WTC11 (cell line): ENCODE measurements around the gene CACNA1C. TPM values are rescaled to one million over a fixed set of nuclear protein-coding genes. Genes with fewer than 3 reads are reported as not detected.
A peak's percentile ranks its signal among the peaks of the same experiment; 100 is the strongest.

Experiments
- ATAC-seq: fragments of 200-7000 bp; cut with Tn5 transposase; 2 replicates; pipeline ENCODE4 v1.10.0; 2021; ENCODE audit warnings: mild to moderate bottlenecking, moderate library complexity
- CTCF ChIA-PET: fragments of 300-600 bp; sonication (Branson Sonifier 250); formaldehyde crosslinking; loops from one replicate; lab custom pipeline; 2021; ENCODE audit warnings: antibody characterized with exemption; lab: Charles Lee
- POLR2A ChIA-PET: fragments of 350-600 bp; sonication (Branson Sonifier 250); formaldehyde crosslinking; loops from one replicate; lab custom pipeline; 2021; ENCODE audit warnings: antibody characterized with exemption; lab: Charles Lee
- DNase-seq: peaks from one replicate; pipeline ENCODE4 v3.0.0; 2021; ENCODE audit warnings: low spot score
- H3K27ac Mint-ChIP-seq: 2 replicates; pipeline ENCODE4 v1.8.0; 2021; ENCODE audit warnings: mixed read lengths
- H3K27me3 Mint-ChIP-seq: 2 replicates; pipeline ENCODE4 v1.8.0; 2021; ENCODE audit warnings: low read depth, mild to moderate bottlenecking, moderate library complexity, mixed read lengths
- H3K36me3 Mint-ChIP-seq: 2 replicates; pipeline ENCODE4 v1.8.0; 2021; ENCODE audit warnings: mixed read lengths
- H3K4me1 Mint-ChIP-seq: 2 replicates; pipeline ENCODE4 v1.8.0; 2022; ENCODE audit warnings: mixed read lengths
- H3K4me3 Mint-ChIP-seq: 2 replicates; pipeline ENCODE4 v1.8.0; 2021; ENCODE audit warnings: mild to moderate bottlenecking, moderate library complexity, mixed read lengths
- H3K9me3 Mint-ChIP-seq: 2 replicates; pipeline ENCODE4 v1.8.0; 2021; ENCODE audit warnings: mixed read lengths
- ERG ChIP-seq: fragments of 250-450 bp; sonication (Bioruptor Pico); IDR thresholded peaks from 2 replicates; pipeline ENCODE4 v1.8.0; 2021; ENCODE audit warnings: mild to moderate bottlenecking
- ESRRA ChIP-seq: sonication (generic); formaldehyde crosslinking; IDR thresholded peaks from 2 replicates; pipeline ENCODE4 v1.8.1; 2022; ENCODE audit warnings: mild to moderate bottlenecking, missing genetic modification reagents, borderline replicate concordance
- FOXK1 ChIP-seq: sonication (generic); formaldehyde crosslinking; IDR thresholded peaks from 2 replicates; pipeline ENCODE4 v1.8.0; 2022; ENCODE audit warnings: mild to moderate bottlenecking, moderate library complexity, missing genetic modification reagents
- FOXP1 ChIP-seq: sonication (generic); formaldehyde crosslinking; IDR thresholded peaks from 2 replicates; pipeline ENCODE4 v1.8.0; 2022; ENCODE audit warnings: missing genetic modification reagents, mild to moderate bottlenecking, moderate library complexity, borderline replicate concordance
- GTF2I ChIP-seq: fragments of 250-450 bp; sonication (Bioruptor Pico); conservative IDR thresholded peaks from 2 replicates; pipeline ENCODE4 v1.4.0; 2021; ENCODE audit warnings: mild to moderate bottlenecking
- JUN ChIP-seq: sonication (generic); formaldehyde crosslinking; IDR thresholded peaks from 2 replicates; pipeline ENCODE4 v1.8.0; 2023; ENCODE audit warnings: mild to moderate bottlenecking, missing genetic modification reagents
- MAX ChIP-seq: sonication (generic); formaldehyde crosslinking; IDR thresholded peaks from 2 replicates; pipeline ENCODE4 v1.8.0; 2022; ENCODE audit warnings: mild to moderate bottlenecking, missing genetic modification reagents
- MLX ChIP-seq: sonication (generic); formaldehyde crosslinking; IDR thresholded peaks from 2 replicates; pipeline ENCODE4 v1.8.1; 2023; ENCODE audit warnings: mild to moderate bottlenecking, missing genetic modification reagents, moderate library complexity
- NFE2L1 ChIP-seq: sonication (generic); formaldehyde crosslinking; IDR thresholded peaks from 2 replicates; pipeline ENCODE4 v1.8.1; 2023; ENCODE audit warnings: missing genetic modification reagents
- NFYB ChIP-seq: sonication (generic); formaldehyde crosslinking; conservative IDR thresholded peaks from 2 replicates; pipeline ENCODE4 v1.8.0; 2022; ENCODE audit warnings: low read depth, missing genetic modification reagents
- PRDM15 ChIP-seq: sonication (generic); formaldehyde crosslinking; IDR thresholded peaks from 2 replicates; pipeline ENCODE4 v1.8.0; 2022; ENCODE audit warnings: missing genetic modification reagents
- PREB ChIP-seq: sonication (generic); formaldehyde crosslinking; IDR thresholded peaks from 2 replicates; pipeline ENCODE4 v1.8.1; 2022; ENCODE audit warnings: mild to moderate bottlenecking, missing genetic modification reagents, moderate library complexity, borderline replicate concordance
- RELA ChIP-seq: sonication (generic); formaldehyde crosslinking; IDR thresholded peaks from 2 replicates; pipeline ENCODE4 v1.8.1; 2022; ENCODE audit warnings: missing genetic modification reagents, mild to moderate bottlenecking, borderline replicate concordance
- RORB ChIP-seq: fragments of 250-450 bp; sonication (Bioruptor Pico); IDR thresholded peaks from 2 replicates; pipeline ENCODE4 v1.9.0; 2021; ENCODE audit warnings: mild to moderate bottlenecking
- TEAD4 ChIP-seq: sonication (generic); formaldehyde crosslinking; IDR thresholded peaks from 2 replicates; pipeline ENCODE4 v1.8.0; 2022; ENCODE audit warnings: mild to moderate bottlenecking, missing genetic modification reagents
- ZNF121 ChIP-seq: sonication (generic); formaldehyde crosslinking; IDR thresholded peaks from 2 replicates; pipeline ENCODE4 v1.8.0; 2023; ENCODE audit warnings: missing genetic modification reagents
- ZNF219 ChIP-seq: sonication (generic); formaldehyde crosslinking; IDR thresholded peaks from 2 replicates; pipeline ENCODE4 v1.8.0; 2023; ENCODE audit warnings: missing genetic modification reagents, mild to moderate bottlenecking, borderline replicate concordance
- ZNF281 ChIP-seq: sonication (generic); formaldehyde crosslinking; IDR thresholded peaks from 2 replicates; pipeline ENCODE4 v1.8.0; 2023; ENCODE audit warnings: mild to moderate bottlenecking, missing genetic modification reagents
- ZNF396 ChIP-seq: fragments of 250-450 bp; sonication (Bioruptor Pico); IDR thresholded peaks from 2 replicates; pipeline ENCODE4 v1.8.0; 2021; ENCODE audit warnings: mild to moderate bottlenecking, moderate library complexity, borderline replicate concordance
- ZNF416 ChIP-seq: fragments of 250-450 bp; sonication (Bioruptor Pico); IDR thresholded peaks from 2 replicates; pipeline ENCODE4 v1.9.0; 2021; ENCODE audit warnings: mild to moderate bottlenecking, inconsistent platforms
- total RNA-seq: library from RNA; stranded (reverse); gene quantifications from 3 replicates; pipeline ENCODE4 v1.2.3, GENCODE V29; 2021

CACNA1C gene
- total RNA-seq, 1 experiment from 2014 or later, result 1.7 TPM

GRCh38 chr12:2642896-2643425 is 590.2 kb downstream of the CACNA1C start:
- no peak for ATAC-seq
- H3K4me3 Mint-ChIP-seq, result no peak overlapping the region
- ChIA-PET CTCF (interaction anchor here (1.5 to 3.0 kb wide), 2 partner anchors 10 to 48 kb away, joined by 4 to 38 read pairs; no protein-coding TSS in a partner anchor), POLR2A (no interaction called here)
- no peak overlapping the region for H3K27ac Mint-ChIP-seq
- no peaks in the 10 kb centered on the region for H3K27me3 Mint-ChIP-seq
- no peaks in the 10 kb centered on the region for H3K36me3 Mint-ChIP-seq
- H3K4me1 Mint-ChIP-seq, result peaks cover 35% of the 10 kb centered on the region
- no peaks in the 10 kb centered on the region for H3K9me3 Mint-ChIP-seq
- peak; percentile 2 for DNase-seq
- no peak for TF ChIP-seq MAX (CRISPR knock-in tag)
- TF ChIP-seq ZNF219 (CRISPR knock-in tag), result no peak
- no peak for TF ChIP-seq FOXP1 (CRISPR knock-in tag)
- TF ChIP-seq ZNF281 (CRISPR knock-in tag), result no peak
- TF ChIP-seq ZNF396 (CRISPR knock-in tag), result no peak
- no peak for TF ChIP-seq NFYB
- no peak for TF ChIP-seq GTF2I (CRISPR knock-in tag)
- no peak for TF ChIP-seq JUN
- TF ChIP-seq PRDM15, result no peak
- TF ChIP-seq ERG, result no peak

- CTCF ChIA-PET, result interaction anchor here (1.5 kb wide), 1 partner anchor 48 kb away, joined by 4 read pairs; no protein-coding TSS in a partner anchor
- no peaks in the 10 kb centered on the region for H3K9me3 Mint-ChIP-seq
Observed at GRCh38 chr12:2643576-2644135, 590.9 kb downstream of the CACNA1C start.

More at GRCh38 chr12:2643576-2644135, 590.9 kb downstream of the CACNA1C start:
- Mint-ChIP-seq H3K36me3 (no peaks in the 10 kb centered on the region), H3K4me1 (peaks cover 28% of the 10 kb centered on the region), H3K4me3 (no peak overlapping the region), H3K27me3 (no peaks in the 10 kb centered on the region), H3K27ac (no peak overlapping the region)
- DNase-seq (peak; percentile 6), ATAC-seq (no peak)
- TF ChIP-seq ESRRA (no peak), FOXK1 (no peak), ZNF121 (CRISPR knock-in tag) (no peak), PREB (no peak), ZNF416 (CRISPR knock-in tag) (no peak), MLX (CRISPR knock-in tag) (no peak), NFE2L1 (no peak), RELA (CRISPR knock-in tag) (no peak), RORB (CRISPR knock-in tag) (no peak), GTF2I (CRISPR knock-in tag) (no peak), TEAD4 (CRISPR knock-in tag) (no peak)
- POLR2A ChIA-PET, result no interaction called here
